DND-41 (cell line): ENCODE results near the gene VAV3.

Source experiments
- EZH2 ChIP-seq: IDR thresholded peaks from 3 replicates; pipeline ENCODE4 v1.6.1; 2012; ENCODE audit warnings: borderline replicate concordance, low read depth, mild to moderate bottlenecking, moderate library complexity, low read length, inconsistent platforms; ENCODE audit not compliant: severe bottlenecking
- TF ChIP-seq, protein P1 (sequence below): IDR thresholded peaks from 2 replicates; pipeline ENCODE4 v1.5.1; 2012; ENCODE audit warnings: borderline replicate concordance, low read length, moderate library complexity, mild to moderate bottlenecking; ENCODE audit not compliant: poor library complexity, severe bottlenecking; ENCODE audit errors: extremely low read depth

DNA sequence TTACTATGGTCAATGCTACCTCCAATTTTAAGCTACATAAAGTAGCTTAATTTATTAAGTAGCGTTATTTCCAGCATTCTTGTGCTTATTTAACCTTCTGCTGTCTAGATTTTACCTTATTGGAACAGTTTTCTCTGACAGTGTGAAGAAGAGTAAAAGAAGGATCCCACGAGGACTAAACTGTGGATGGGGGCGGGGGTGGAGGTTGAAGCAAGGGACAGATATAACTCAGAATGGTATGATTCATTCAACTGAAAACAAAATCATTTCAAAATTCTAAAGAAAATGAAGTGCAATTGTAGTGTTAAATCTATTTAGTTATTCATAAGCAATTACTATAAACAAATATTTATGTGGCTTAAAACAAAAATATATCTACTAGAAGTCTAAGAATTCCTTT is 11.5 kb upstream of the VAV3 start:
- TF ChIP-seq, protein P1, sequence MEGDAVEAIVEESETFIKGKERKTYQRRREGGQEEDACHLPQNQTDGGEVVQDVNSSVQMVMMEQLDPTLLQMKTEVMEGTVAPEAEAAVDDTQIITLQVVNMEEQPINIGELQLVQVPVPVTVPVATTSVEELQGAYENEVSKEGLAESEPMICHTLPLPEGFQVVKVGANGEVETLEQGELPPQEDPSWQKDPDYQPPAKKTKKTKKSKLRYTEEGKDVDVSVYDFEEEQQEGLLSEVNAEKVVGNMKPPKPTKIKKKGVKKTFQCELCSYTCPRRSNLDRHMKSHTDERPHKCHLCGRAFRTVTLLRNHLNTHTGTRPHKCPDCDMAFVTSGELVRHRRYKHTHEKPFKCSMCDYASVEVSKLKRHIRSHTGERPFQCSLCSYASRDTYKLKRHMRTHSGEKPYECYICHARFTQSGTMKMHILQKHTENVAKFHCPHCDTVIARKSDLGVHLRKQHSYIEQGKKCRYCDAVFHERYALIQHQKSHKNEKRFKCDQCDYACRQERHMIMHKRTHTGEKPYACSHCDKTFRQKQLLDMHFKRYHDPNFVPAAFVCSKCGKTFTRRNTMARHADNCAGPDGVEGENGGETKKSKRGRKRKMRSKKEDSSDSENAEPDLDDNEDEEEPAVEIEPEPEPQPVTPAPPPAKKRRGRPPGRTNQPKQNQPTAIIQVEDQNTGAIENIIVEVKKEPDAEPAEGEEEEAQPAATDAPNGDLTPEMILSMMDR: no peak
- TF ChIP-seq EZH2: no peak
